Measurements from ENCODE around the gene ACIN1.

The ACIN1 gene

GRCh38 chr14:23009483-23009938 is 85.4 kb downstream of the ACIN1 start:
- no peaks in the 10 kb centered on the region for H4K20me1 ChIP-seq (ENCODE audit: insufficient read depth)
- peak overlapping the region; percentile 86 for H3K4me2 ChIP-seq
- peaks cover 31% of the 10 kb centered on the region for H3K4me1 ChIP-seq (ENCODE audit: low read depth, poor library complexity, severe bottlenecking)
- peak overlapping the region; percentile 74 for H3K27ac ChIP-seq
- peak overlapping the region; percentile 64; the same call in 1 of the 2 replicates for H3K9ac ChIP-seq
- no peaks in the 10 kb centered on the region for H3K27me3 ChIP-seq (ENCODE audit: insufficient read depth, low read depth)
- no peak for TF ChIP-seq CTCF (conservative IDR thresholded peaks at IDR 0.05; ENCODE audit: low read depth, low read length)
- H3K36me3 ChIP-seq (ENCODE audit: insufficient read depth): no peaks in the 10 kb centered on the region
- H3K4me3 ChIP-seq (IDR thresholded peaks at IDR 0.05; ENCODE audit: insufficient read depth, low read depth, low read length): no peak overlapping the region
- no peaks in the 10 kb centered on the region for H3K79me2 ChIP-seq (ENCODE audit: insufficient read depth, low read depth)
- peak overlapping the region; percentile 82; the same call in 1 of the 2 replicates for H2AFZ ChIP-seq (ENCODE audit: low read depth)

- Histone ChIP-seq H3K4me3 (IDR thresholded peaks at IDR 0.05; ENCODE audit: insufficient read depth, low read depth, low read length) (no peak overlapping the region), H3K79me2 (ENCODE audit: insufficient read depth, low read depth) (no peaks in the 10 kb centered on the region)
Measured at GRCh38 chr14:23008831-23009230, 86.1 kb downstream of the ACIN1 start.

More at GRCh38 chr14:23008831-23009230, 86.1 kb downstream of the ACIN1 start:
- Histone ChIP-seq H3K27ac (peak overlapping the region; percentile 74; the same call in 1 of the 2 replicates), H3K4me1 (ENCODE audit: low read depth, poor library complexity, severe bottlenecking) (peaks cover 31% of the 10 kb centered on the region), H3K36me3 (ENCODE audit: insufficient read depth) (no peaks in the 10 kb centered on the region), H3K27me3 (ENCODE audit: insufficient read depth, low read depth) (no peaks in the 10 kb centered on the region), H3K9ac (no peak overlapping the region; the same call in 1 of the 2 replicates), H2AFZ (ENCODE audit: low read depth) (no peak overlapping the region), H4K20me1 (ENCODE audit: insufficient read depth) (no peaks in the 10 kb centered on the region), H3K4me2 (peak overlapping the region; percentile 86)
- TF ChIP-seq CTCF (conservative IDR thresholded peaks at IDR 0.05; ENCODE audit: low read depth, low read length): no peak
